ENCODE results near the gene VILL. TPM values are rescaled to one million over a fixed set of nuclear protein-coding genes. Genes with fewer than 3 reads are reported as not detected.
A peak's percentile ranks its signal among the peaks of the same experiment; 100 is the strongest.

VILL gene
- total and polyA plus RNA-seq, 10 of the 15 experiments (the other 5 are each of a cell fraction or from before 2014, with no cell fraction given): 0.15 to 5.4 (median 2.1) TPM; not detected in 1

DNA sequence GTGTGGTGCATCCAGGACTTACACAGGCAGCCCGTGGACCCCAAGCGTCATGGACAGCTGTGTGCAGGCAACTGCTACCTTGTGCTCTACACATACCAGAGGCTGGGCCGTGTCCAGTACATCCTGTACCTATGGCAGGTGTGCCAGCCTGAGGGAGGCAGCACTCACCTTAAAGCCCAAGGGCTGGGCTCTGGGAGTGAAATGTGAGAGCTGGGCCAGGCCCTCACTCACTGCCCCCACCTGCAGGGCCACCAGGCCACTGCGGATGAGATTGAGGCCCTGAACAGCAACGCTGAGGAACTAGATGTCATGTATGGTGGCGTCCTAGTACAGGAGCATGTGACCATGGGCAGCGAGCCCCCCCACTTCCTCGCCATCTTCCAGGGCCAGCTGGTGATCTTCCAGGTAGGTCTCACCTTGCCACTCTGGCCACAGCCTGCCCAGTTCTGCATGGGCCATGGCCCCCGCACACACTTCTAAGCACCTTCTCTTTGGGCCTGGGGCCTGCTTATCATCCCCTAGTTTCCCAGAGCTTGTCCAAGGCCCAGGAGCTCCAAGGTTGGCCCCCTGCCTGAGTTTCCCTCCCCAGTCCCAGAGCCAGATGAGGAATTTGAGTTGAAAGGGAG lies 11.0 kb downstream of the VILL start:
- H3K9ac ChIP-seq (ENCODE audit: control insufficient read depth, insufficient read depth, low read length): no peak overlapping the region
- SMC1A ChIA-PET (ENCODE audit: uncharacterized antibody, unreplicated experiment): interaction anchor here (0.7 kb wide), 1 partner anchor 27 kb away, joined by 3 read pairs; no protein-coding TSS in a partner anchor
- H3K27ac ChIP-seq (ENCODE audit: control insufficient read depth, insufficient read depth): no peak overlapping the region
- DNase-seq (ENCODE audit: low read depth, low spot score): no peak
- no peaks in the 10 kb centered on the region for H3K27me3 ChIP-seq (replicated peaks in 1 of 2; ENCODE audit: control insufficient read depth in 2 of 2, insufficient read depth in 2 of 2, low read length in 1 of 2)
- H3K4me1 ChIP-seq (ENCODE audit: control insufficient read depth, insufficient read depth, low read length): peaks cover 9% of the 10 kb centered on the region
- no peak overlapping the region for H2AFZ ChIP-seq (ENCODE audit: control insufficient read depth, low read depth, low read length)
- no peak for FAIRE-seq
- no peak overlapping the region for H3K4me2 ChIP-seq (ENCODE audit: control insufficient read depth, insufficient read depth)
- no peak for TF ChIP-seq WRNIP1 (IDR thresholded peaks at IDR 0.05; ENCODE audit: borderline replicate concordance, low read depth, low read length)
- TF ChIP-seq, protein P1, sequence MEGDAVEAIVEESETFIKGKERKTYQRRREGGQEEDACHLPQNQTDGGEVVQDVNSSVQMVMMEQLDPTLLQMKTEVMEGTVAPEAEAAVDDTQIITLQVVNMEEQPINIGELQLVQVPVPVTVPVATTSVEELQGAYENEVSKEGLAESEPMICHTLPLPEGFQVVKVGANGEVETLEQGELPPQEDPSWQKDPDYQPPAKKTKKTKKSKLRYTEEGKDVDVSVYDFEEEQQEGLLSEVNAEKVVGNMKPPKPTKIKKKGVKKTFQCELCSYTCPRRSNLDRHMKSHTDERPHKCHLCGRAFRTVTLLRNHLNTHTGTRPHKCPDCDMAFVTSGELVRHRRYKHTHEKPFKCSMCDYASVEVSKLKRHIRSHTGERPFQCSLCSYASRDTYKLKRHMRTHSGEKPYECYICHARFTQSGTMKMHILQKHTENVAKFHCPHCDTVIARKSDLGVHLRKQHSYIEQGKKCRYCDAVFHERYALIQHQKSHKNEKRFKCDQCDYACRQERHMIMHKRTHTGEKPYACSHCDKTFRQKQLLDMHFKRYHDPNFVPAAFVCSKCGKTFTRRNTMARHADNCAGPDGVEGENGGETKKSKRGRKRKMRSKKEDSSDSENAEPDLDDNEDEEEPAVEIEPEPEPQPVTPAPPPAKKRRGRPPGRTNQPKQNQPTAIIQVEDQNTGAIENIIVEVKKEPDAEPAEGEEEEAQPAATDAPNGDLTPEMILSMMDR (IDR thresholded peaks at IDR 0.05 in 2 of 3, conservative IDR thresholded peaks at IDR 0.05 in 1 of 3; ENCODE audit: control insufficient read depth in 2 of 3, extremely low read depth in 1 of 3, insufficient read depth in 1 of 3, low read depth in 3 of 3, low read length in 3 of 3): peak in 1 of 3 experiments; percentile 18; a peak in 1 of 6 replicates
- no peak for TF ChIP-seq BACH1 (IDR thresholded peaks at IDR 0.05; ENCODE audit: borderline replicate concordance)
- TF ChIP-seq NFIC (IDR thresholded peaks at IDR 0.05; ENCODE audit: low read depth, low read length): no peak
- WGBS (ENCODE audit: insufficient coverage, insufficient replicate concordance, low lambda C conversion rate, missing lambda C conversion rate): 88% methylated on average over 9 of the region's 9 CpGs
- no peaks in the 10 kb centered on the region for H4K20me1 ChIP-seq (ENCODE audit: control insufficient read depth, insufficient read depth)
- H3K79me2 ChIP-seq (ENCODE audit: control insufficient read depth, insufficient read depth, low read length): no peaks in the 10 kb centered on the region
- POLR2A ChIA-PET: interaction anchor here (0.6 to 1.2 kb wide), 2 partner anchors 21 to 65 kb away, joined by 3 to 7 read pairs; no protein-coding TSS in a partner anchor
- no peaks in the 10 kb centered on the region for H3K9me3 ChIP-seq (replicated peaks; ENCODE audit: control insufficient read depth, insufficient read depth, low read length)
- in situ Hi-C loops (cut with MboI): no loop called here
- H3K36me3 ChIP-seq (ENCODE audit: control insufficient read depth in 2 of 2, insufficient read depth in 2 of 2, low read length in 1 of 2): peaks cover 0 to 3% of the 10 kb centered on the region in 2 experiments; a peak in 2 of 4 replicates
- intact Hi-C loops (cut with micrococcal nuclease; ENCODE audit: unreplicated experiment): no loop called here
- H3K4me3 ChIP-seq: no peak overlapping the region
- no peak for ATAC-seq
- RAD21 ChIA-PET (ENCODE audit: unreplicated experiment): interaction anchor here (1.0 to 1.9 kb wide), 2 partner anchors 27 to 29 kb away, joined by 3 to 9 read pairs; no protein-coding TSS in a partner anchor
- CTCF ChIA-PET: interaction anchor here (1.1 to 1.5 kb wide), 2 partner anchors 27 to 342 kb away, joined by 4 to 5 read pairs; no protein-coding TSS in a partner anchor
- BruUV-seq (replicated peaks): no TSS peak
